Neutrophil (primary cell): ENCODE measurements around the gene CD247.

Source experiments
- H3K27ac ChIP-seq: fragments of 200-600 bp; sonication (generic); 2 replicates; pipeline ENCODE4 v1.5.1; 2016; ENCODE audit warnings: mild to moderate bottlenecking, moderate library complexity
- H3K27me3 ChIP-seq: fragments of 200-600 bp; sonication (generic); 2 replicates; pipeline ENCODE4 v1.6.0; 2016; ENCODE audit warnings: mild to moderate bottlenecking
- H3K36me3 ChIP-seq: fragments of 200-600 bp; sonication (generic); 2 replicates; pipeline ENCODE4 v1.5.1; 2017
- H3K4me1 ChIP-seq, 2 experiments: fragments of 200-600 bp in 1 of 2; sonication (generic) in 1 of 2; 1 replicate in 1 of 2; 2 replicates in 1 of 2; pipeline versions ENCODE4 v1.5.1 to v1.6.1; 2013 to 2016; ENCODE audit warnings: low read depth in 1 of 2, low read length in 1 of 2, mild to moderate bottlenecking in 1 of 2, moderate library complexity in 1 of 2; ENCODE audit not compliant: control insufficient read depth in 1 of 2, insufficient read depth in 1 of 2
- H3K4me3 ChIP-seq, 2 experiments: fragments of 200-600 bp in 1 of 2; sonication (generic) in 1 of 2; 1 replicate in 1 of 2; 2 replicates in 1 of 2; pipeline ENCODE4 v1.5.1; 2013 to 2016; ENCODE audit warnings: low read depth in 1 of 2, low read length in 1 of 2, mild to moderate bottlenecking in 1 of 2, moderate library complexity in 1 of 2
- H3K9me3 ChIP-seq: fragments of 200-600 bp; sonication (generic); 2 replicates; pipeline ENCODE4 v1.5.1; 2016
- TF ChIP-seq, protein P1 (sequence below): fragments of 200-600 bp; sonication (generic); IDR thresholded peaks from 2 replicates; pipeline ENCODE4 v1.5.1; 2016; ENCODE audit warnings: antibody characterized with exemption

The CD247 gene

DNA sequence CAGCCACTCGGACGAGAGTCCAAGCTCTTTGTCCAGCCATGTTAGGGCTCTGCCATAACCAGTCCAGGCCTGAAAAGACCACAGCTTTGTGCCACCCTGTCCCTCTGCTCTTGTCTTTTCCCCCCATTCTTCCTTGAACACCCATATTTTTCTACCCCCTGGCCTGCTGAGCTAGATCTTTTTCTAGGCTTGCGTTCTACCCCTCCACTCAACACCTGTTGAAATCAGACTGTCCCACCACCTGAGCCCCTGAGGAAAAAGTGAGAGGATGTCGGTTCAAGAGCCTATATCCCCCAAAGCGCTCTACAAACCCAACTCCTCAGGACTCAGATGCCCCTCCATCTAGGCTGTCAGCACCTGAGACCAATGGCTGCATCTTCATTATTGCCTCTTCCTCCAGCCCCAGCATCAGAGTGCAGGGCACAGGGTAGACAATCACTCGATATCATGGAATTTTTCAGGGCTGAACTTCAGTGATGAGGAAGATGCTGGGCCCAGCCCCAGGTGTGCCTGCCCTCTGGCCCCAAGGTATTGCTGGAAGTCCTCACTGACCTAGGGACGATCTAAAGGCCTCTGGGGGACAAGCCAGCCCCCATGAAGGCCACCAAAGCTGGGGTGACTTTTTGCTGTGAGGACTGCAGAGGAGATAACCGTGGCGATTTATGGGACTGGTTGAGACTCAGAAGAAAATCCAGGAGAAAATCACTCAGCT, 75.3 kb downstream of the CD247 start:
- H3K4me1 ChIP-seq, result peaks cover 20 to 28% of the 10 kb centered on the region in 2 experiments
- no peak overlapping the region for H3K4me3 ChIP-seq
- no peaks in the 10 kb centered on the region for H3K9me3 ChIP-seq
- TF ChIP-seq, protein P1, sequence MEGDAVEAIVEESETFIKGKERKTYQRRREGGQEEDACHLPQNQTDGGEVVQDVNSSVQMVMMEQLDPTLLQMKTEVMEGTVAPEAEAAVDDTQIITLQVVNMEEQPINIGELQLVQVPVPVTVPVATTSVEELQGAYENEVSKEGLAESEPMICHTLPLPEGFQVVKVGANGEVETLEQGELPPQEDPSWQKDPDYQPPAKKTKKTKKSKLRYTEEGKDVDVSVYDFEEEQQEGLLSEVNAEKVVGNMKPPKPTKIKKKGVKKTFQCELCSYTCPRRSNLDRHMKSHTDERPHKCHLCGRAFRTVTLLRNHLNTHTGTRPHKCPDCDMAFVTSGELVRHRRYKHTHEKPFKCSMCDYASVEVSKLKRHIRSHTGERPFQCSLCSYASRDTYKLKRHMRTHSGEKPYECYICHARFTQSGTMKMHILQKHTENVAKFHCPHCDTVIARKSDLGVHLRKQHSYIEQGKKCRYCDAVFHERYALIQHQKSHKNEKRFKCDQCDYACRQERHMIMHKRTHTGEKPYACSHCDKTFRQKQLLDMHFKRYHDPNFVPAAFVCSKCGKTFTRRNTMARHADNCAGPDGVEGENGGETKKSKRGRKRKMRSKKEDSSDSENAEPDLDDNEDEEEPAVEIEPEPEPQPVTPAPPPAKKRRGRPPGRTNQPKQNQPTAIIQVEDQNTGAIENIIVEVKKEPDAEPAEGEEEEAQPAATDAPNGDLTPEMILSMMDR, result no peak
- peaks cover 27% of the 10 kb centered on the region for H3K27me3 ChIP-seq
- no peak overlapping the region for H3K27ac ChIP-seq
- H3K36me3 ChIP-seq, result no peaks in the 10 kb centered on the region

DNA sequence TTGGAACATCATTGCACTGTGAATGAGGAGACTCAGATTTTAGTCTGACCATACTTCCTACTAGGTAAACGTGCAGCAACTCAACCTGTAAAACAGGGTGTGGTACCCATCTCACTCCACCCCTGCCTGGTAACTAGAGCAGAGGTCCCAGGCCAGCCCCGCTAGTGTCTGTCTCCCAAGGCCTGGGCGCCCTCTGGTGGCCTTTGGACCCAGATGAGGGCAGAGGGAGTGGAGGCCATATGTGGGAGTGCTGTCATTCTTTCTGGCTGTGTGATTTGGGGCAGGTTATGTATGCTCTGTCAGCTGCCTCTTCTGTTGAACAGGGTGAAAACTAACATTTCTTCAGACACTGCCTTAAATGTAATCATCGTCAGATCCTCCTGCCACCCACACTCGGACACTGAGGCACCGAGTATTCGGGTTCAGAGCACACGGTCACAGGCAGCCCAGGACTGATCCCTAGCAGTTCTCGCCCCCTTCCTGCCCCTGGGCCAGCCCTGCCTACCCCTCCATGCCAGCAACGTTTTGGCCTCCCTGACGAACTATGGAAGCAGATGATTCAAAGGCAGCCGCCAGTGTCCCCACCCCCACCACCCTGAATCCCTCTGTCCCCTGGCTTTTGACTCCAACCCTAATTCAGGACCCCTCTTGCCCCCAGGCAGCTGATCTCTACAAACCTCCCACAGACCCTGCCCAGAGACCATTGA, 76.0 kb downstream of the CD247 start:
- Histone ChIP-seq H3K4me3 (no peak overlapping the region), H3K36me3 (no peaks in the 10 kb centered on the region), H3K27ac (no peak overlapping the region), H3K4me1 (peaks cover 16 to 21% of the 10 kb centered on the region in 2 experiments), H3K9me3 (no peaks in the 10 kb centered on the region), H3K27me3 (peaks cover 27% of the 10 kb centered on the region)
- TF ChIP-seq, protein P1, result peak; percentile 45

DNA sequence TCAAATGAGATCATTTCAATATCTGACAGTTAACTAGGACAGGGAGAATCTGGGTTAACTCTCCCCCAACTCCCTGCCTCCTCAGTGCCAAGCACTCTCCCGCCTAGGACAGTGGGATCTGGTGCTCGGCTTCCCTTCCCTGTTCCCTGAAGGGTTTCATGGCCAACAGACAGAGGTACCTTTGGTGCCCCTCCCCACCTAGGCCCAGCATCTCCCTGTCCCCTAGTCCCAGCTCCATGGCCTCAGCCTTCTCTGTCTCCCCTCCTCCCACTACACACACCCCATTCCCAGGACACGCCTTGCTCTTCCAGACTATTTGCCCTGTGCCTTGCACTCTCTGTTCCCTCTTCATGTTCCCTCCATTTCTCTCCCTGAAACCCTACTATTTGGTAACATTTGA, 77.1 kb downstream of the CD247 start:
- Histone ChIP-seq H3K27me3 (peaks cover 27% of the 10 kb centered on the region), H3K36me3 (no peaks in the 10 kb centered on the region), H3K4me1 (peaks cover 11 to 15% of the 10 kb centered on the region in 2 experiments), H3K4me3 (no peak overlapping the region), H3K27ac (no peak overlapping the region), H3K9me3 (no peaks in the 10 kb centered on the region)
- TF ChIP-seq, protein P1, result no peak

DNA sequence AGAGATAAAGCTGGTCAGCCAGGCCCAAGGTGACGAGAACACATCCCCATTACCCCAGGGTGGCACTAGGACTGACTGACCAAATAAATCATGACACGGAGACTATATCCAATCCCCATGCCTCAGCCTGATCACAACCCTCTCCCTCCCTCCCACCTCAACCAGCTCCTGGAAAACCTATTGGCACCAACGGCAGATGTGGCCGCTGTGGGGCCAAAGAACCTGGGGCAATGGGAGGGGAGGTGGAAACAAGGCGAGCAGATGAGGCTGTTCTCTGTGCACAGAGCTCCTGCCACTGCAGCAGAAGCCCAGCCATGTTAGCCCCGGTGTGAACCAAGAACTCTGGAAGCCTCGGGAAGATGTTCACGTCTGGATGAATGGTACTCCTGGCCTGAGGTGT, 77.6 kb downstream of the CD247 start:
- H3K27ac ChIP-seq, result no peak overlapping the region
- TF ChIP-seq, protein P1, result no peak
- peaks cover 27% of the 10 kb centered on the region for H3K27me3 ChIP-seq
- H3K4me1 ChIP-seq, result peaks cover 11 to 15% of the 10 kb centered on the region in 2 experiments
- H3K9me3 ChIP-seq, result no peaks in the 10 kb centered on the region
- H3K36me3 ChIP-seq, result no peaks in the 10 kb centered on the region
- H3K4me3 ChIP-seq, result no peak overlapping the region

DNA sequence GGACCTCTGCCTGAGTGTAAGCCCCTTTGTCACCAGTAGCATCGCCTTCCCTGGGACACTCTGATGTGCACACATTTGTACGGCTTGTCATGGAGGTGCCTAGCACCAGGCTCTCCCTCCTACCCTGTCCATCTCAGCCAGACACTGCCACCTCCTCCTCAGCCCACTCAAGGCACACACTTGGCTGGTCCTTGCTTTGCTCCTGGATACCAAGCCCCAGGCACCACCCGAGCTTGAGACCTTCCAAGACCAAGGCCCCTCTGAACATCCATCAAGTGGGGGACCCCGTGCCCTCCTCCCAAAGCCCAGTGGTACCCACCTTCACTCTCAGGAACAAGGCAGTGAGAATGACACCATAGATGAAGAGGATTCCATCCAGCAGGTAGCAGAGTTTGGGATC, 78.0 kb downstream of the CD247 start:
- Histone ChIP-seq H3K27me3 (peaks cover 27% of the 10 kb centered on the region), H3K27ac (no peak overlapping the region), H3K36me3 (no peaks in the 10 kb centered on the region), H3K4me1 (peaks cover 11 to 15% of the 10 kb centered on the region in 2 experiments), H3K4me3 (no peak overlapping the region), H3K9me3 (no peaks in the 10 kb centered on the region)
- TF ChIP-seq, protein P1, result no peak
